LNCaP clone FGC (cell line): ENCODE data around the gene ARHGAP10.

Source experiments
- DNase-seq: peaks from one replicate; pipeline ENCODE4 v3.0.0-alpha.2; 2011; ENCODE audit warnings: low read depth
- H3K4me3 ChIP-seq: 2 replicates; pipeline ENCODE4 v1.5.1; 2011; ENCODE audit warnings: mild to moderate bottlenecking, low read depth, low read length, control low read depth
- TF ChIP-seq, protein P1 (sequence below): IDR thresholded peaks from 2 replicates; pipeline ENCODE4 v1.5.1; 2012; ENCODE audit warnings: mild to moderate bottlenecking; ENCODE audit not compliant: control insufficient read depth, insufficient read depth; ENCODE audit errors: extremely low read depth

Gene ARHGAP10

DNA sequence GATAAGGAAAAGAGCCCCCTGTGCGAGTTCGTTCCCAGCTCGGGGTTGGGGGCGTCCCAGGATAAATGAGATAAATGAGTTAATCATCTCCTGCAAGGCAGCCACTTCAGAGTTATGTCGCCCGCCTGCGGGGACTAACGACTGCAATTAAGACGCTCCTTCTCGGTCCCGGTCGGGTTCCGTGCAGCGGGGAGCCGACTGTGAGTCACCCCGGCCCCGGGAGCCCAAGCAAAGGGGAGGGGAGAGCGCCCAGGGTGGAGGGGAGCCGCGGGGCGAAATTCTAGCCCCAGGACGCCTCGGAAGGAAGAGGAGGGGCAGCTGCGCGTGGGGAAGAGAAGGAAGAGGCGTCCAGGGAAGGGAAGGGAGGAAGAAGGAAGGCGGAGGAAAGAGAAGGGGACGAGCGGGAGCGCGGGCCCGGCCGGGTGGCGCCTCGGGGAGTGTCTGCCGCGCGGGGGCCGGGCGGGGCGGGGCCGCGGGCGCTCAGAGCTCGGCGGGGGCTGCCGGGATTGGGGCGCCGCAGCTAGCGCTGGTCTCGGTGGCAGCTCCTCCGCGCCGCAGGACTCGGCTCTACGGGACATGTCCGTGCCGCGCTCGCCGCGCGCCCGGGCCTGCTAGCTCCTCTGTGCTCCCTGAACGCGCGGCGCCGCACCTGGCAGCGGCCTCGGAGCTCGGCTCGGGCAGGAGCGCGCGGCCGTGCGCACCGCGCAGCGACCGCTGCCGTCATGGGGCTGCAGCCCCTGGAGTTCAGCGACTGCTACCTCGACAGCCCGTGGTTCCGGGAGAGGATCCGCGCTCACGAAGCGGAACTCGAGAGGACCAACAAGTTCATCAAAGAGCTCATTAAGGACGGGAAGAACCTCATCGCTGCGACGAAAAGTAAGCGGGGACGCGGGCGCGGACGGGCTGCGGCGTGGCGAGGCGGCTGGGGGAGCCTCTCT lies at the start of gene ARHGAP10:
TSS of gene ARHGAP10 (plus strand) at position 509 of the 938 bp plus-strand sequence. CDS start at position 723, 214 bp downstream.
- peak within 1 kb of the TSS; percentile 80 for H3K4me3 ChIP-seq
- no peak for DNase-seq
- TF ChIP-seq, protein P1, sequence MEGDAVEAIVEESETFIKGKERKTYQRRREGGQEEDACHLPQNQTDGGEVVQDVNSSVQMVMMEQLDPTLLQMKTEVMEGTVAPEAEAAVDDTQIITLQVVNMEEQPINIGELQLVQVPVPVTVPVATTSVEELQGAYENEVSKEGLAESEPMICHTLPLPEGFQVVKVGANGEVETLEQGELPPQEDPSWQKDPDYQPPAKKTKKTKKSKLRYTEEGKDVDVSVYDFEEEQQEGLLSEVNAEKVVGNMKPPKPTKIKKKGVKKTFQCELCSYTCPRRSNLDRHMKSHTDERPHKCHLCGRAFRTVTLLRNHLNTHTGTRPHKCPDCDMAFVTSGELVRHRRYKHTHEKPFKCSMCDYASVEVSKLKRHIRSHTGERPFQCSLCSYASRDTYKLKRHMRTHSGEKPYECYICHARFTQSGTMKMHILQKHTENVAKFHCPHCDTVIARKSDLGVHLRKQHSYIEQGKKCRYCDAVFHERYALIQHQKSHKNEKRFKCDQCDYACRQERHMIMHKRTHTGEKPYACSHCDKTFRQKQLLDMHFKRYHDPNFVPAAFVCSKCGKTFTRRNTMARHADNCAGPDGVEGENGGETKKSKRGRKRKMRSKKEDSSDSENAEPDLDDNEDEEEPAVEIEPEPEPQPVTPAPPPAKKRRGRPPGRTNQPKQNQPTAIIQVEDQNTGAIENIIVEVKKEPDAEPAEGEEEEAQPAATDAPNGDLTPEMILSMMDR, result no peak

GRCh38 chr4:147682755-147683154 lies 49.1 kb upstream of the ARHGAP10 start:
- no peak for DNase-seq
- peak overlapping the region; percentile 76 for H3K4me3 ChIP-seq
- TF ChIP-seq, protein P1, result no peak

- DNase-seq, result no peak
- TF ChIP-seq, protein P1, result no peak
These were observed 48.7 kb upstream of the ARHGAP10 start for GRCh38 chr4:147683188-147683591.

GRCh38 chr4:147683717-147684700 lies 47.9 kb upstream of the ARHGAP10 start, which contains the start of gene PRMT9:
Gene PRMT9 (minus strand): TSS chr4:147684163. CDS start chr4:147683987, 176 bp downstream.
- TF ChIP-seq, protein P1, result no peak
- H3K4me3 ChIP-seq, result peak within 1 kb of the TSS; percentile 76
- DNase-seq, result peak; percentile 71

More at GRCh38 chr4:147683188-147683591, 48.7 kb upstream of the ARHGAP10 start:
- H3K4me3 ChIP-seq, result peak overlapping the region; percentile 76

DNA sequence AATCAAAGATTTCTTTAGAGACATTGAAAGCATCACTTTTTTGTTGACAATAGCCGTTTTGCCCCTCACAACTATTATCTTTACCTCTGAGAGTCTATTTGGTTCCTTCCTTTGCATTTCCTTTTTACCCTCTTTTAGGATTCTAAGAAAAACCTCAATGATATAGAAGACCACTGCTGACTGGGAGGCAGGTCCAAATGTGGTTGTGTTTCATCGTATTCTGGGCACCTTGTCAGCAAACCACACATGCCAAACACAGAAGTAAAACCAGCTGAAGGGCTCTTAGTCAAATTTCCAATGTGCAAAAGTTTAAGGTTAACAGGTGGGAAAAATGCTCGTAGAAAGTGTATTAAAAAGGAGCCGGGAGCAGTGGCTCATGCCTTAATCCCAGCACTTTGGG lies 42.8 kb upstream of the ARHGAP10 start:
- TF ChIP-seq, protein P1, result no peak
- H3K4me3 ChIP-seq, result no peak overlapping the region
- DNase-seq, result no peak

DNA sequence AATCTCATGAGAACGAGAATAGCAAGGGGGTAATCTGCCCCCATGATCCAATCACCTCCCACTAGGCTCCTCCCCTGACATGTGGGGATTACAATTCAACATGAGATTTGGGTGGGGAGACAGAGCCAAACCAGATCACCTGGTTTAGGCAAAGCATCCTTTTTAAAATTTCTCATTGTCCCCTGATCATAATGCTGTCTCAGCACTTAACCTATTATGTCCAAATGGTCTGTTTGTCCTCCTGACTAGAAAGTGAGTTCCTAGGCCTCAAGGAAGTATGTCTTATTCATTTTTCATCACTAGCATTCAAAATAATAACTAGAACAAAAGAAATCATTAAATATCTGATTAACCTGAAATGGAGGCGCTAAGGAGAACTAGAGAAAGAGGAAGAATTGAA lies 40.1 kb upstream of the ARHGAP10 start:
- DNase-seq, result no peak

More for the DNA sequence above, 40.1 kb upstream of the ARHGAP10 start:
- TF ChIP-seq, protein P1, result no peak
- H3K4me3 ChIP-seq, result no peak overlapping the region
